GM23338 (cell line): ENCODE data around the gene GDPD4. TPM values are rescaled to one million over a fixed set of nuclear protein-coding genes. Genes with fewer than 3 reads are reported as not detected.

ENCODE experiments used
- ATAC-seq: fragments of 200-7000 bp; cut with Tn5 transposase; 3 replicates; pipeline ENCODE4 v1.9.1; 2020
- DNase-seq: peaks from one replicate; pipeline ENCODE4 v3.0.0-alpha.2; 2015; ENCODE audit warnings: low spot score
- H2AFZ ChIP-seq: fragments of 200-600 bp; sonication (generic); 2 replicates; pipeline ENCODE4 v1.8.0; 2016; ENCODE audit warnings: antibody characterized with exemption, mild to moderate bottlenecking, moderate library complexity
- H3F3A ChIP-seq: fragments of 200-600 bp; sonication (generic); replicated peaks from 2 replicates; pipeline ENCODE4 v1.8.0; 2017; ENCODE audit warnings: antibody characterized with exemption, mixed run types, low read depth
- H3K27ac ChIP-seq: fragments of 200-600 bp; sonication (generic); 2 replicates; pipeline ENCODE4 v1.6.1; 2016; ENCODE audit warnings: low read depth
- H3K27me3 ChIP-seq: fragments of 200-600 bp; sonication (generic); 2 replicates; pipeline ENCODE4 v1.8.0; 2016; ENCODE audit warnings: mild to moderate bottlenecking, mixed run types, moderate library complexity; ENCODE audit not compliant: insufficient read depth
- H3K36me3 ChIP-seq: fragments of 200-600 bp; sonication (generic); 2 replicates; pipeline ENCODE4 v1.8.0; 2016; ENCODE audit warnings: mild to moderate bottlenecking; ENCODE audit not compliant: insufficient read depth
- H3K4me1 ChIP-seq: fragments of 200-600 bp; sonication (generic); 2 replicates; pipeline ENCODE4 v1.8.0; 2016; ENCODE audit warnings: mild to moderate bottlenecking, moderate library complexity; ENCODE audit not compliant: insufficient read depth
- H3K4me2 ChIP-seq: fragments of 200-600 bp; sonication (generic); 2 replicates; pipeline ENCODE4 v1.7.1; 2017; ENCODE audit warnings: mixed run types
- H3K4me3 ChIP-seq: fragments of 200-600 bp; sonication (generic); 2 replicates; pipeline ENCODE4 v1.6.1; 2016; ENCODE audit warnings: mixed run types
- H3K79me2 ChIP-seq: fragments of 200-600 bp; sonication (generic); replicated peaks from 2 replicates; pipeline ENCODE4 v1.8.0; 2017; ENCODE audit warnings: mild to moderate bottlenecking; ENCODE audit not compliant: insufficient read depth
- H3K9me2 ChIP-seq: fragments of 200-600 bp; sonication (generic); 2 replicates; pipeline ENCODE4 v1.8.0; 2017; ENCODE audit not compliant: insufficient read depth
- H4K20me1 ChIP-seq: fragments of 200-600 bp; sonication (generic); replicated peaks from 2 replicates; pipeline ENCODE4 v1.8.0; 2017; ENCODE audit warnings: mild to moderate bottlenecking; ENCODE audit not compliant: insufficient read depth
- H3K27ac Mint-ChIP-seq: 2 replicates; pipeline ENCODE4 v1.8.0; 2020; ENCODE audit warnings: inconsistent platforms, mild to moderate bottlenecking, moderate library complexity, mixed read lengths
- H3K27me3 Mint-ChIP-seq: 3 replicates; pipeline ENCODE4 v1.8.0; 2022; ENCODE audit warnings: low read depth, mild to moderate bottlenecking, moderate library complexity, mixed read lengths, inconsistent platforms; ENCODE audit not compliant: insufficient read depth, poor library complexity
- H3K36me3 Mint-ChIP-seq: 3 replicates; pipeline ENCODE4 v1.8.0; 2021; ENCODE audit warnings: low read depth, mild to moderate bottlenecking, inconsistent platforms, moderate library complexity, mixed read lengths
- H3K4me1 Mint-ChIP-seq: 3 replicates; pipeline ENCODE4 v1.8.0; 2020; ENCODE audit warnings: mild to moderate bottlenecking, inconsistent platforms, mixed read lengths
- H3K4me3 Mint-ChIP-seq: 3 replicates; pipeline ENCODE4 v1.8.0; 2021; ENCODE audit warnings: moderate library complexity, mild to moderate bottlenecking, inconsistent platforms, mixed read lengths
- H3K9me3 Mint-ChIP-seq: 3 replicates; pipeline ENCODE4 v1.8.0; 2020; ENCODE audit warnings: moderate library complexity, mild to moderate bottlenecking, inconsistent platforms, mixed read lengths
- CREB1 ChIP-seq: fragments of 250-450 bp; sonication (Bioruptor Pico); IDR thresholded peaks from 2 replicates; pipeline ENCODE4 v1.5.0; 2020; ENCODE audit warnings: low read depth, mild to moderate bottlenecking, moderate library complexity
- CTCF ChIP-seq, 2 experiments: fragments of 200-600 bp in 1 of 2; sonication (generic) in 1 of 2; conservative IDR thresholded peaks; 2 replicates each; pipeline versions ENCODE4 v1.5.1 to v1.6.1; 2016 to 2017; ENCODE audit warnings: antibody characterized with exemption in 2 of 2, low read depth in 2 of 2, mild to moderate bottlenecking in 2 of 2, moderate library complexity in 1 of 2
- ETS1 ChIP-seq: IDR thresholded peaks from 2 replicates; pipeline ENCODE4 v1.6.1; 2016; ENCODE audit warnings: antibody characterized with exemption
- EZH2 ChIP-seq: fragments of 200-600 bp; sonication (generic); IDR thresholded peaks from one replicate; pipeline ENCODE4 v1.8.0; 2017; ENCODE audit warnings: antibody characterized with exemption, mild to moderate bottlenecking, low read depth; ENCODE audit not compliant: unreplicated experiment
- EZH2phosphoT487 ChIP-seq: fragments of 200-600 bp; sonication (generic); IDR thresholded peaks from one replicate; pipeline ENCODE4 v1.8.1; 2018; ENCODE audit warnings: antibody characterized with exemption; ENCODE audit not compliant: unreplicated experiment
- JUNB ChIP-seq: IDR thresholded peaks from one replicate; pipeline ENCODE4 v1.6.1; 2016; ENCODE audit warnings: antibody characterized with exemption; ENCODE audit not compliant: unreplicated experiment
- NANOG ChIP-seq: IDR thresholded peaks from 2 replicates; pipeline ENCODE4 v1.6.1; 2016; ENCODE audit warnings: antibody characterized with exemption, borderline replicate concordance
- POLR2AphosphoS5 ChIP-seq: IDR thresholded peaks from 2 replicates; pipeline ENCODE4 v1.6.1; 2016; ENCODE audit warnings: antibody characterized with exemption, low read depth
- REST ChIP-seq: IDR thresholded peaks from one replicate; pipeline ENCODE4 v1.6.1; 2018; ENCODE audit warnings: antibody characterized with exemption; ENCODE audit not compliant: unreplicated experiment
- STAT1 ChIP-seq: IDR thresholded peaks from one replicate; pipeline ENCODE4 v1.6.1; 2016; ENCODE audit warnings: antibody characterized with exemption; ENCODE audit not compliant: unreplicated experiment
- ZNF114 ChIP-seq: fragments of 250-450 bp; sonication (Bioruptor Pico); IDR thresholded peaks from 2 replicates; pipeline ENCODE4 v1.5.0; 2020; ENCODE audit warnings: mild to moderate bottlenecking, moderate library complexity
- ZNF331 ChIP-seq: fragments of 250-450 bp; sonication (Bioruptor Pico); IDR thresholded peaks from 2 replicates; pipeline ENCODE4 v1.5.0; 2020; ENCODE audit warnings: low read depth, mild to moderate bottlenecking, moderate library complexity
- ZNF462 ChIP-seq: fragments of 250-450 bp; sonication (Bioruptor Pico); IDR thresholded peaks from 2 replicates; pipeline ENCODE4 v1.5.0; 2020; ENCODE audit warnings: mild to moderate bottlenecking, moderate library complexity
- polyA plus RNA-seq: library from polyadenylated mRNA; unstranded; fragments of >200 nt; fragmentation: Nextera tagmentation; extraction: Ambion mirVana; gene quantifications from 2 replicates; pipeline ENCODE4 v1.2.1, GENCODE V29; 2016
- total RNA-seq: library from RNA; depleted of rRNA; stranded (reverse); fragments of >200 nt; shearing (Covaris generic); gene quantifications from 2 replicates; pipeline ENCODE4 v1.2.3, GENCODE V29; 2014

Gene GDPD4
- total and polyA plus RNA-seq, 2 experiments from 2014 or later: not detected

DNA sequence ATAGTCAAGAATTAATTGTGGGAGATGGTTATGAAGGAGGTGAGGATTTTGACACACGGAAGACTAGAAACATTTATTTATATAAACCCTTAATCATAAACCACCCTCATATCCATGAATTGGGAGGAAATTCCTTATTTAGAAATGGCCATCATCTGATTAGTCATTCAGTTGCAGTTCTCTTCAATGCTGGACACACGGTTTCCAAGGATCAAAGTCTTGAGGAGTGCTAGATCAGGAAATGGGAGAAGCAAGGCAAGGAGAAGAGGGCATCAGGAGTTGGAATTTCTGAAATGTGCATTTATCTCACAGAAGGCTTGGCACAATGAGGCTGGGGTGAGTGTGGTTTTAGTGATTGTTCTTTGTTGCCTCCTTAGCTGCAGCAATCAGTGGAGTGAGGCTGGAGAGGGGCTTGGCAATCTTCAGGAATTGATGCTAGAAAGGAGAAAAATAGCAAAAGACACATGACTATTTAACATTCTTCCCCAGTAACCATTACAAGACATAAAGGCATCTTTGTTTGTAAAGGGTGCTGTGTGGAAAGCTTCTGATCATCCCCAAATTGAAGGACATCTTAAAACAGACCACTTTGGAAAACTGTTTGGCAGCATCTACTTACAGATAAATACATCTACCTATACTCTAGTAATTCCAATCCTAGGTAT is 21.6 kb upstream of the GDPD4 start:
- Mint-ChIP-seq H3K4me3 (no peak overlapping the region), H3K9me3 (no peaks in the 10 kb centered on the region), H3K36me3 (peaks cover 33% of the 10 kb centered on the region), H3K27me3 (peaks cover 8% of the 10 kb centered on the region), H3K4me1 (no peaks in the 10 kb centered on the region), H3K27ac (no peak overlapping the region)
- TF ChIP-seq ZNF462 (CRISPR knock-in tag) (no peak), STAT1 (no peak), CREB1 (CRISPR knock-in tag) (no peak), EZH2 (no peak), NANOG (no peak), JUNB (no peak), POLR2AphosphoS5 (no peak), ZNF114 (CRISPR knock-in tag) (no peak), ETS1 (no peak), EZH2phosphoT487 (no peak), ZNF331 (CRISPR knock-in tag) (no peak), REST (no peak), CTCF (conservative IDR thresholded peaks at IDR 0.05; ENCODE audit: low read depth in 2 of 2) (no peak)
- Histone ChIP-seq H3K4me1 (no peaks in the 10 kb centered on the region), H3F3A (no peaks in the 10 kb centered on the region), H3K27ac (no peak overlapping the region), H3K9me2 (peaks cover 9% of the 10 kb centered on the region; the same call in 1 of the 2 replicates), H3K36me3 (peaks cover 41% of the 10 kb centered on the region), H4K20me1 (peaks cover 6% of the 10 kb centered on the region; the same call in 1 of the 2 replicates), H3K79me2 (peaks cover 11% of the 10 kb centered on the region; the same call in 1 of the 2 replicates), H3K4me2 (no peak overlapping the region), H3K27me3 (no peaks in the 10 kb centered on the region), H3K4me3 (no peak overlapping the region), H2AFZ (no peak overlapping the region)
- DNase-seq (no peak), ATAC-seq (no peak)
